GM12865 (cell line): ENCODE data around the gene CYB5RL.

Experiments used
- DNase-seq: peaks from one replicate; pipeline ENCODE4 v3.0.0; 2010; ENCODE audit warnings: low read depth
- H3K4me3 ChIP-seq: 2 replicates; pipeline ENCODE4 v1.5.1; 2011; ENCODE audit warnings: mild to moderate bottlenecking, low read depth, low read length, control low read depth
- CTCF ChIP-seq: IDR thresholded peaks from 2 replicates; pipeline ENCODE4 v1.5.1; 2011; ENCODE audit warnings: low read length, control low read depth, low read depth, inconsistent platforms; ENCODE audit not compliant: insufficient read depth; ENCODE audit errors: missing control alignments

The CYB5RL gene, protein sequence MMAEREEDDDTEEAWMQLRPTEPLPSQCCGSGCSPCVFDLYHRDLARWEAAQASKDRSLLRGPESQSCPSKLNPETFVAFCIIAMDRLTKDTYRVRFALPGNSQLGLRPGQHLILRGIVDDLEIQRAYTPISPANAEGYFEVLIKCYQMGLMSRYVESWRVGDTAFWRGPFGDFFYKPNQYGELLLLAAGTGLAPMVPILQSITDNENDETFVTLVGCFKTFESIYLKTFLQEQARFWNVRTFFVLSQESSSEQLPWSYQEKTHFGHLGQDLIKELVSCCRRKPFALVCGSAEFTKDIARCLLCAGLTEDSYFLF

GRCh38 chr1:54199765-54200518 is at the start of gene CYB5RL, which contains the start of gene MRPL37:
CYB5RL (minus strand) TSS chr1:54200030; CDS start chr1:54195616, 4,414 bp downstream.
MRPL37 (plus strand) TSS chr1:54200167; CDS start chr1:54200244, 77 bp downstream.
- H3K4me3 ChIP-seq = peak within 1 kb of the TSS; percentile 79
- peak; percentile 98 for DNase-seq
- TF ChIP-seq CTCF = no peak

DNA sequence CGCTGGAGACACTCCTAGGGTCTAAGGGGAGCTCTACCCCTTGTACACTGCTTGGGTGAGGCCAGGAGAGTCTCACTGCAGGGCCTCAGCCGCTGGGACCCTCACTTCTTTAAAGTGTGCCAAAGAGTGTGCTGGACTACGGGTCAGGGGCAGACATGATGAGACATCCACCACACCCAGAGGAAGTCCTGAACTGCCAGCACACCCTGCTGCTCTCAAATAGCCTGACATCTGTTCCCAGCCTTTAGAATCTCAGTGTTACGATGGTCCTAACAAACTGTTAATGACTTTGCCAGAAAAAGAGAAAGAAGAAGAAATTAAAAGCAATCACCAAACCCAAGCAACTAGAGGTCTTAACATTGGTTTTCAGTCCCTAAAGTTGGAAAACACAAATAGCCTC is 49.1 kb upstream of the CYB5RL start:
- TF ChIP-seq CTCF = no peak
- no peak for DNase-seq
- H3K4me3 ChIP-seq = no peak overlapping the region

DNA sequence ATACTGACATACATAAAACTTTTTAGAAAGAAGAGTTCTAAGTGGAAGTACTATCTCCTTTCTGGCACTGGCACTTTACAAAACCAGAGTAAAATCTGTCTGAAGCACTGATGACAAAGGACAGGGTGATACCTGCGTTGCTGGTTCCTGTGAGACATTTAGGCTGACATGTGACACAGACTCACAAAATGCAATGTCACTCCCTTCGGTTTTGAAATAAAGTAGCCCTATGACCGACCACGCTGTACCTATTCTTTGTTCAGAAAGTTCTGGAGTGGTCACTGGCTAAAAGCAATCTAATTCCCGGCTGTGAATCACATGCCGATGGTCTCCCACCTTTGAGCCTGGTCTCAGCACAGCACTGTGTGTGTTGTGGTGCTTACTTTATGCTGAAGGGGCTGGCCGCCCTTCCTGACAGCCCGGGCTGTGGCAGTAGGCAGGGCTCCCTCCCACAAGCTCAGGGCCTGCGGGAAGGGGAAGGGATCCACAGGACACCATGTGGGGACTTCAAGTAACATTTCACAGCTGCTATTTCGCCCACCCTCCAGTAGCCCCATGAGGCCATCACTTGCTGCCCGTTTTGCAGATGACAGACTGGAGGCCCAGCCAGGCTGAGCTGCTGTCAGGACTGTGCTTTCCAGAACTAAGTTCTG is 48.2 kb upstream of the CYB5RL start:
- no peak for TF ChIP-seq CTCF
- DNase-seq = no peak
- no peak overlapping the region for H3K4me3 ChIP-seq

DNA sequence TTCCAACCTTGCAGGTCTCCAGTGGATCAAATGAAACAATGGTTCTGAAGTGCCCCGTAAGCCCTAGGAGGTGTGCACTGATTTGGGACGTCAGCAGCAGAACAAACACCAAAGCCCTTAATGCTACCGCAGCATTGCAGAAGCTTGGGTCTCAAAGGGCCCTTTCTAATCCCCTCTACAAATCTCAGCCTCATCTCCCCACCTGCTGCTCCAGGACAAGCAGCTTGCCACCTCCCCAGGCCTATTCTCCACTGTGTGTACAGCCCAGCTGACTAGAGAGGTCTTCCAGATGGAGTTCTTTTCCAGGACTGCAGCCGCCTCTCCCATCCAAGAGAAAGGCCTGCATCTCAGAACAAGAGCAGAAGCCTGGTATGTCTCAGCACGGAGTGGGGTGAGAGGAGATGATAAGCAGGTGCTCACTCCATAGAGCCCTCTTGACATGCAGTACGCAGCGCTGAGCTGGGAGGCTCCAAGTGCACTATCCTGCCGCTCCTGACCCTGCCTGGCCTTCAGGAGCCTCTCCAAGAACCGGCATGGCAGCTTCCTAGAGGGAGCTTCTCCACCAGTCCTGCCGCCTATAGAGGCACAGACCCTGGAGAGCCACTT is 46.4 kb upstream of the CYB5RL start:
- DNase-seq = no peak
- no peak for TF ChIP-seq CTCF
- H3K4me3 ChIP-seq = no peak overlapping the region

DNA sequence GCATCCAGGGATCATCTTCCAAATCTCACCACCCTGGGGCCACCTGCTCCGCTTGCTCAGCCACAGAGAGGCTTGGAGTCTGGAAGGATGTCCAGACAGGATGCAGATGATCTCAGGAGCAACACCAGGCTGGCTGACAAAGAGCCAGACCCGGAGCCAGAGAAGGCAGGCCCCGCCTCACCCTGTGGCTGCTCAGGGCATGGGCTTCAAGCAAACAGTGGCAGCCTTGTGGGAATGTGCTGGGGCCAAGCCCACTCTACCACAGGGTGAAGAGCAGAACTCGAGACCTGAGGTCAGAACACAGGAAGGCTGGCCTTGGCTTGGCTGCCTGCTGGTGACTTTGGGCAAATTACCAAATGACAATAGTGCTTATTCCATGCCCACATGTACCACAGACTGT is 45.7 kb upstream of the CYB5RL start:
- H3K4me3 ChIP-seq = no peak overlapping the region
- TF ChIP-seq CTCF = no peak
- no peak for DNase-seq

DNA sequence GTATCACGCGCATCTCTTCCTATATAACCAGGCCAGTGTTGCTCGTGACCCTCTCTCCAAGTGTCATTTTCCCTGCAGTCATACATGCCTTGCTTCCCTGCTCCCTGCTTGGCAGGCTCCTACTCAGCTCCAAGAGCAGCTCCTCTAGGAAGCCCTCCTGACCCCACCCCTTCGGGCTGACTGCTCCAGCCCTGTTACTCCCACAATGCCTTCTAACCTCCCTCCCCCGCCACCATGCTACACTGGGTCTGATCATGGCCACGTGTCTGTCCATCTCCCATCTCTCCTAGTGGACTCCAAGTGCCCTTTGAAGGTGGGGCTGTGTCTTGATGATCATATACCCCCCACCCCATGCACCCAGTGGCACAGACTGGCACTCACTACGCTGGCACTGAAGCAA is 44.8 kb upstream of the CYB5RL start:
- DNase-seq = no peak
- no peak overlapping the region for H3K4me3 ChIP-seq
- no peak for TF ChIP-seq CTCF
